Measurements from ENCODE around the gene TMEM121B. TPM values are rescaled to one million over a fixed set of nuclear protein-coding genes. Genes with fewer than 3 reads are reported as not detected.

The TMEM121B gene
- under 1 TPM; 0.09 to 0.17 TPM for total RNA-seq
- polyA plus RNA-seq: under 1 TPM; 0.06 to 0.12 TPM

DNA sequence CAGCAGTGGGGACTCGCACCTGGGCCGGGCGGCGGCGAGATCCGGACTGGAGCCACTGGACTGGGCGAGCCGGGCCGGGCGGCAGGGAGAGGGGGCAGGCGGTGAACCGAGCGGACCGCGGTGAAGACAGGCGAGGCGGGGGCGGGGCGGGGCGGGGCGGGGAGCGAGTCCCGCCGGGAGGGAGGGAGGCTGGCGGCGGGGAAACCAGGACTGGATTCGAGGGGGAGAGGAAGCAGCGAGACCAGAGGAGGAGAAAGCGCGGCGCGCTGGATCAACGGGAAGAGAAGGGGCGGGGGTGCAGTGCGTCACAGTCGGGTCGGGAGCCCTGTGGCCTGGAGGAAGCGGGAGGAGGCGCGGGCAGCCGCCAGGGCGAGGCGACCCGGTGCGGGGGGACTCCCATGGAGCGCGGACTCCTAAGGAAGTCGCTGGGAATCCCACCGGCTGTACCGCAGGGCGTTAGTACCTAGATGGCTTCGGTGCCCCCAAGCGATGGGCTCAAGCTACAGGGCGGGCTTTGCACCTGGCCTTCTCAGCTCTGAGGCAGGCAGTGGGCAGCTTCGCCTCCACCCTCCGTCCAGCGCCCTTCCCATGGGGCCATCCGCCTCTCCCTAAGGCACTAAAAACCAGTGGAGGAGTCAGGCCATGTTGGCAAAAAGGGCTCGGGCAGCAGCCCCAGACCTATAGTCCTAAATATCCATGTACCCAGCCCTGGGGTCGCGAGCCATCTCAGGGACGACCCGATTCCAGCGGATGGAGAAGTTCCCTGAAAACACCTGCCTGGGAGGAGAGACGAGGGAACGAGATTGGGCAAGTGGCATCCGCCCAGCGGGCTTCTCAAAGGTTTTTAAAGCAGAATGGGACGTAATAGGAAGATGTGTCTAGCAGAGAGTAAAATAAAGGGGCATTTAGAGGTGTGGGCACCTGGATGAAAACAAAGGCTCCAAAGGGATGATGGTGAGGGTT, at the start of gene TMEM121B:
Gene TMEM121B, minus strand, starts transcription at position 128 of the 963 bp plus-strand sequence. CDS start 233 bp downstream, outside the sequence.
- TF ChIP-seq, protein P1, sequence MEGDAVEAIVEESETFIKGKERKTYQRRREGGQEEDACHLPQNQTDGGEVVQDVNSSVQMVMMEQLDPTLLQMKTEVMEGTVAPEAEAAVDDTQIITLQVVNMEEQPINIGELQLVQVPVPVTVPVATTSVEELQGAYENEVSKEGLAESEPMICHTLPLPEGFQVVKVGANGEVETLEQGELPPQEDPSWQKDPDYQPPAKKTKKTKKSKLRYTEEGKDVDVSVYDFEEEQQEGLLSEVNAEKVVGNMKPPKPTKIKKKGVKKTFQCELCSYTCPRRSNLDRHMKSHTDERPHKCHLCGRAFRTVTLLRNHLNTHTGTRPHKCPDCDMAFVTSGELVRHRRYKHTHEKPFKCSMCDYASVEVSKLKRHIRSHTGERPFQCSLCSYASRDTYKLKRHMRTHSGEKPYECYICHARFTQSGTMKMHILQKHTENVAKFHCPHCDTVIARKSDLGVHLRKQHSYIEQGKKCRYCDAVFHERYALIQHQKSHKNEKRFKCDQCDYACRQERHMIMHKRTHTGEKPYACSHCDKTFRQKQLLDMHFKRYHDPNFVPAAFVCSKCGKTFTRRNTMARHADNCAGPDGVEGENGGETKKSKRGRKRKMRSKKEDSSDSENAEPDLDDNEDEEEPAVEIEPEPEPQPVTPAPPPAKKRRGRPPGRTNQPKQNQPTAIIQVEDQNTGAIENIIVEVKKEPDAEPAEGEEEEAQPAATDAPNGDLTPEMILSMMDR (IDR thresholded peaks at IDR 0.05; ENCODE audit: low read depth, low read length, missing input control): no peak
- no peak for TF ChIP-seq FOXA1 (IDR thresholded peaks at IDR 0.05)
- no peak for TF ChIP-seq YY1 (IDR thresholded peaks at IDR 0.05)
- TF ChIP-seq JUND (IDR thresholded peaks at IDR 0.05): no peak
- TF ChIP-seq HNF4G (IDR thresholded peaks at IDR 0.05): no peak
- no peak for TF ChIP-seq REST (IDR thresholded peaks at IDR 0.05)
- no peaks in the 10 kb centered on the region for H3K9me3 ChIP-seq (ENCODE audit: control insufficient read depth in 4 of 4, low read length in 3 of 4)
- no peak within 1 kb of the TSS for H3K9ac ChIP-seq (ENCODE audit: low read depth in 1 of 2, low read length in 2 of 2)
- no peaks in the 10 kb centered on the region for H3K36me3 ChIP-seq (ENCODE audit: control insufficient read depth in 4 of 4, insufficient read depth in 3 of 4, low read depth in 1 of 4, low read length in 3 of 4)
- no peak for DNase-seq (ENCODE audit: low spot score)
- H3K27ac ChIP-seq (ENCODE audit: low read depth in 1 of 2, low read length in 2 of 2): no peak within 1 kb of the TSS
- peaks cover 0 to 7% (median 4%) of the 10 kb centered on the region in 4 donors for H3K27me3 ChIP-seq (ENCODE audit: control insufficient read depth in 4 of 4, insufficient read depth in 4 of 4, low read length in 3 of 4)
- peaks cover 7 to 19% (median 13%) of the 10 kb centered on the region in 4 donors for H3K4me1 ChIP-seq (ENCODE audit: control insufficient read depth in 4 of 4, insufficient read depth in 4 of 4, low read length in 3 of 4)
- 9% methylated on average over 69 of the region's 69 CpGs for WGBS
- peak within 1 kb of the TSS in 2 of 3 donors; percentile 12 to 67 for H3K4me3 ChIP-seq (ENCODE audit: low read depth in 1 of 3, low read length in 3 of 3)

DNA sequence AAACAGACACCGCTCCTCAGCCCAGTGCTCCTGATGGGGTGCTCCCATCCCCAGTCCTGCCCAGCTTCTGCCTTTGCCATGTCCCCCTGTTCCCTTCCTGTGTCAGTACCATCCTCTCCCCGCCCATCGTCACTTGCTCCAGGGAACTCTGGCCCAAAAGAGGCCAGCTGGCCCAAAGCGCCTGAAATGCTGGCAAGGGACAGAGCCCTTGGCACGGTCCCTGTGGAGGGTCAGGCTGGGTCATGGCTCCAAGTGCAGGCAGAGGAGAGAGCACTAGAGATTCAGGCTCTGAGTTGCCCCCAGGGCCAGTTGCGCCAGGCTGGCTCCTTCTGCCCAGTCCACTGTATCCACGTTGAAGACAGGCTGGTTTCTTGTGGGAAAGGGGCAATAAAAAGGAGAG, 46.3 kb upstream of the TMEM121B start:
- Histone ChIP-seq H3K4me3 (ENCODE audit: low read depth in 1 of 3, low read length in 3 of 3) (no peak overlapping the region), H3K27me3 (ENCODE audit: control insufficient read depth in 4 of 4, insufficient read depth in 4 of 4, low read length in 3 of 4) (no peaks in the 10 kb centered on the region), H3K27ac (ENCODE audit: low read depth in 1 of 2, low read length in 2 of 2) (peak overlapping the region in 1 of 2 donors; percentile 23), H3K4me1 (ENCODE audit: control insufficient read depth in 4 of 4, insufficient read depth in 4 of 4, low read length in 3 of 4) (peaks cover 0 to 27% (median 20%) of the 10 kb centered on the region in 4 donors), H3K36me3 (ENCODE audit: control insufficient read depth in 4 of 4, insufficient read depth in 3 of 4, low read depth in 1 of 4, low read length in 3 of 4) (no peaks in the 10 kb centered on the region), H3K9ac (ENCODE audit: low read depth in 1 of 2, low read length in 2 of 2) (no peak overlapping the region), H3K9me3 (ENCODE audit: control insufficient read depth in 4 of 4, low read length in 3 of 4) (no peaks in the 10 kb centered on the region)
- 25% methylated on average over 7 of the region's 7 CpGs for WGBS
- DNase-seq (ENCODE audit: low spot score): no peak
- TF ChIP-seq SP1 (IDR thresholded peaks at IDR 0.05) (peak; percentile 73), TAF1 (conservative IDR thresholded peaks at IDR 0.05) (no peak), FOXA2 (IDR thresholded peaks at IDR 0.05) (no peak), FOXA1 (IDR thresholded peaks at IDR 0.05) (no peak), NR2F2 (IDR thresholded peaks at IDR 0.05) (peak; percentile 86), REST (IDR thresholded peaks at IDR 0.05) (peak; percentile 85), HNF4A (conservative IDR thresholded peaks at IDR 0.05) (peak; percentile 67 to 78), YY1 (IDR thresholded peaks at IDR 0.05) (peak; percentile 68), HNF4G (IDR thresholded peaks at IDR 0.05) (peak; percentile 27), GABPA (IDR thresholded peaks at IDR 0.05 in 1 of 2, conservative IDR thresholded peaks at IDR 0.05 in 1 of 2) (no peak), MAX (IDR thresholded peaks at IDR 0.05) (no peak), EGR1 (IDR thresholded peaks at IDR 0.05; ENCODE audit: low read depth in 2 of 2) (no peak), JUND (IDR thresholded peaks at IDR 0.05) (peak in 1 of 2 donors; percentile 33)
- TF ChIP-seq, protein P1 (IDR thresholded peaks at IDR 0.05; ENCODE audit: low read depth, low read length, missing input control): no peak
- TF ChIP-seq, protein P2, sequence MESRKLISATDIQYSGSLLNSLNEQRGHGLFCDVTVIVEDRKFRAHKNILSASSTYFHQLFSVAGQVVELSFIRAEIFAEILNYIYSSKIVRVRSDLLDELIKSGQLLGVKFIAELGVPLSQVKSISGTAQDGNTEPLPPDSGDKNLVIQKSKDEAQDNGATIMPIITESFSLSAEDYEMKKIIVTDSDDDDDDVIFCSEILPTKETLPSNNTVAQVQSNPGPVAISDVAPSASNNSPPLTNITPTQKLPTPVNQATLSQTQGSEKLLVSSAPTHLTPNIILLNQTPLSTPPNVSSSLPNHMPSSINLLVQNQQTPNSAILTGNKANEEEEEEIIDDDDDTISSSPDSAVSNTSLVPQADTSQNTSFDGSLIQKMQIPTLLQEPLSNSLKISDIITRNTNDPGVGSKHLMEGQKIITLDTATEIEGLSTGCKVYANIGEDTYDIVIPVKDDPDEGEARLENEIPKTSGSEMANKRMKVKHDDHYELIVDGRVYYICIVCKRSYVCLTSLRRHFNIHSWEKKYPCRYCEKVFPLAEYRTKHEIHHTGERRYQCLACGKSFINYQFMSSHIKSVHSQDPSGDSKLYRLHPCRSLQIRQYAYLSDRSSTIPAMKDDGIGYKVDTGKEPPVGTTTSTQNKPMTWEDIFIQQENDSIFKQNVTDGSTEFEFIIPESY (IDR thresholded peaks at IDR 0.05): no peak

Data from liver (tissue), 9 donors.